HG03060 (cell line): Measurements from ENCODE around the gene TP63.
"Not testable (repeated sequence)": the region's sequence is repeated elsewhere in the genome, so short reads cannot be mapped to it uniquely, and the experiment has no call there.

ENCODE experiments used
- ATAC-seq: cut with Tn5 transposase; IDR thresholded peaks from one replicate; pipeline ENCODE4 v1.9.1; 2021; ENCODE audit warnings: low read depth, moderate number of reproducible peaks; ENCODE audit not compliant: unreplicated experiment

Gene TP63

GRCh38 chr3:189625071-189625470 is 6.1 kb upstream of the TP63 start:
- no peak for ATAC-seq

GRCh38 chr3:189625572-189625971 is 5.6 kb upstream of the TP63 start:
- ATAC-seq: no peak

GRCh38 chr3:189626286-189626685 is 4.9 kb upstream of the TP63 start:
- no peak for ATAC-seq

GRCh38 chr3:189629803-189630455 is 1.3 kb upstream of the TP63 start:
- no peak for ATAC-seq

- no peak for ATAC-seq
Observed at GRCh38 chr3:189630767-189631372, 319 bp upstream of the TP63 start.

- ATAC-seq: no peak
Observed at GRCh38 chr3:189631409-189631808, 220 bp downstream of the TP63 start.

- ATAC-seq: no peak
Observed at GRCh38 chr3:189632242-189632641, 1.1 kb downstream of the TP63 start.

GRCh38 chr3:189635339-189635738 is 4.2 kb downstream of the TP63 start:
- no peak for ATAC-seq

GRCh38 chr3:189636048-189636447 is 4.9 kb downstream of the TP63 start:
- no peak for ATAC-seq

- ATAC-seq: no peak
Observed at GRCh38 chr3:189637750-189638149, 6.6 kb downstream of the TP63 start.

GRCh38 chr3:189638276-189639031 is 7.3 kb downstream of the TP63 start:
- no peak for ATAC-seq

GRCh38 chr3:189641776-189642175 is 10.6 kb downstream of the TP63 start:
- ATAC-seq: no peak

GRCh38 chr3:189646853-189647542 is 15.8 kb downstream of the TP63 start:
- ATAC-seq: no peak

- no peak for ATAC-seq
Observed at GRCh38 chr3:189652042-189652441, 20.9 kb downstream of the TP63 start.

- ATAC-seq: no peak
Observed at GRCh38 chr3:189655617-189656016, 24.4 kb downstream of the TP63 start.

GRCh38 chr3:189659571-189659970 is 28.4 kb downstream of the TP63 start:
- no peak for ATAC-seq

GRCh38 chr3:189664311-189664710 is 33.1 kb downstream of the TP63 start:
- ATAC-seq: no peak

GRCh38 chr3:189672346-189672745 is 41.2 kb downstream of the TP63 start:
- not testable (repeated sequence) for ATAC-seq

GRCh38 chr3:189673535-189673934 is 42.3 kb downstream of the TP63 start:
- no peak for ATAC-seq

- ATAC-seq: no peak
Observed at GRCh38 chr3:189674249-189674913, 43.2 kb downstream of the TP63 start.

GRCh38 chr3:189677667-189678066 is 46.5 kb downstream of the TP63 start:
- ATAC-seq: no peak
